ENCODE data around the gene GLP2R. TPM values are rescaled to one million over a fixed set of nuclear protein-coding genes. Genes with fewer than 3 reads are reported as not detected.

Gene GLP2R
- total and polyA plus RNA-seq, 3 donors from 2014 or later = 0.70 to 1.3 (median 0.81) TPM

- Histone ChIP-seq H3K36me3 (ENCODE audit: low read depth, missing control alignments) (no peaks in the 10 kb centered on the region), H3K27ac (no peak overlapping the region), H3K9me3 (no peaks in the 10 kb centered on the region), H3K4me1 (peaks cover 8% of the 10 kb centered on the region), H3K27me3 (no peaks in the 10 kb centered on the region), H3K4me3 (peak overlapping the region in 1 of 2 donors; percentile 30)
- peak; percentile 55 for DNase-seq
- WGBS, 2 donors = 66 to 68% methylated on average over 21 of the region's 21 CpGs
- intact Hi-C loops (cut with DNase I; ENCODE audit: low total_unique reads) = no loop called here
- TF ChIP-seq POLR2A (IDR thresholded peaks at IDR 0.05) = no peak
- TF ChIP-seq CTCF (IDR thresholded peaks at IDR 0.05) = no peak
Observed at GRCh38 chr17:9899280-9900043, 73.7 kb downstream of the GLP2R start.

- Histone ChIP-seq H3K4me1 (peaks cover 8% of the 10 kb centered on the region), H3K27me3 (no peaks in the 10 kb centered on the region), H3K27ac (peak overlapping the region in 1 of 2 donors; percentile 34), H3K36me3 (ENCODE audit: low read depth, missing control alignments) (no peaks in the 10 kb centered on the region), H3K4me3 (no peak overlapping the region), H3K9me3 (no peaks in the 10 kb centered on the region)
- no peak for DNase-seq
- TF ChIP-seq CTCF (IDR thresholded peaks at IDR 0.05) (no peak), POLR2A (IDR thresholded peaks at IDR 0.05) (no peak)
- intact Hi-C loops (cut with DNase I; ENCODE audit: low total_unique reads) = no loop called here
- 38 to 50% methylated on average over 8 of the region's 8 CpGs for WGBS, 2 donors
Observed at GRCh38 chr17:9900044-9900594, 74.4 kb downstream of the GLP2R start.

GRCh38 chr17:9900784-9901183 lies 75.1 kb downstream of the GLP2R start:
- Histone ChIP-seq H3K36me3 (ENCODE audit: low read depth, missing control alignments) (no peaks in the 10 kb centered on the region), H3K27ac (peak overlapping the region in 1 of 2 donors; percentile 34), H3K27me3 (no peaks in the 10 kb centered on the region), H3K4me1 (peaks cover 8% of the 10 kb centered on the region), H3K4me3 (no peak overlapping the region), H3K9me3 (no peaks in the 10 kb centered on the region)
- TF ChIP-seq POLR2A (IDR thresholded peaks at IDR 0.05) (no peak), CTCF (IDR thresholded peaks at IDR 0.05) (no peak)
- no peak for DNase-seq
- WGBS, 2 donors = 42 to 43% methylated on average over 8 of the region's 8 CpGs
- intact Hi-C loops (cut with DNase I; ENCODE audit: low total_unique reads) = no loop called here

- H3K27ac ChIP-seq = no peak overlapping the region
Observed at GRCh38 chr17:9902120-9902519, 76.4 kb downstream of the GLP2R start.

More at GRCh38 chr17:9902120-9902519, 76.4 kb downstream of the GLP2R start:
- 37 to 38% methylated on average over 2 of the region's 2 CpGs for WGBS, 2 donors
- DNase-seq = no peak
- Histone ChIP-seq H3K9me3 (no peaks in the 10 kb centered on the region), H3K4me1 (peaks cover 8% of the 10 kb centered on the region), H3K4me3 (no peak overlapping the region), H3K27me3 (no peaks in the 10 kb centered on the region), H3K36me3 (ENCODE audit: low read depth, missing control alignments) (no peaks in the 10 kb centered on the region)
- no peak for TF ChIP-seq POLR2A (IDR thresholded peaks at IDR 0.05)
- TF ChIP-seq CTCF (IDR thresholded peaks at IDR 0.05) = no peak
- intact Hi-C loops (cut with DNase I; ENCODE audit: low total_unique reads) = no loop called here
